Hepatocyte (in vitro differentiated cells): ENCODE results near the gene GRP. TPM values are rescaled to one million over a fixed set of nuclear protein-coding genes. Genes with fewer than 3 reads are reported as not detected.

Experiments
- DNase-seq: peaks from one replicate; pipeline ENCODE4 v3.0.0-alpha.2; 2016; ENCODE audit warnings: low spot score
- H2AFZ ChIP-seq: fragments of 200-600 bp; sonication (generic); 2 replicates; pipeline ENCODE4 v1.6.0; 2016; ENCODE audit warnings: antibody characterized with exemption, mild to moderate bottlenecking
- H3K27ac ChIP-seq: fragments of 200-600 bp; sonication (generic); 2 replicates; pipeline ENCODE4 v1.5.1; 2016; ENCODE audit warnings: mild to moderate bottlenecking
- H3K27me3 ChIP-seq: fragments of 200-600 bp; sonication (generic); 2 replicates; pipeline ENCODE4 v1.6.1; 2016
- H3K36me3 ChIP-seq: fragments of 200-600 bp; sonication (generic); replicated peaks from 2 replicates; pipeline ENCODE4 v1.5.1; 2016; ENCODE audit warnings: low read depth; ENCODE audit not compliant: insufficient read depth
- H3K4me1 ChIP-seq: fragments of 200-600 bp; sonication (generic); 2 replicates; pipeline ENCODE4 v1.5.1; 2016; ENCODE audit warnings: mild to moderate bottlenecking, moderate library complexity; ENCODE audit not compliant: insufficient read depth
- H3K4me2 ChIP-seq: fragments of 200-600 bp; sonication (generic); 2 replicates; pipeline ENCODE4 v1.6.0; 2016
- H3K4me3 ChIP-seq: fragments of 200-600 bp; sonication (generic); 2 replicates; pipeline ENCODE4 v1.5.1; 2016; ENCODE audit warnings: mild to moderate bottlenecking
- H3K79me2 ChIP-seq: fragments of 200-600 bp; sonication (generic); 2 replicates; pipeline ENCODE4 v1.6.0; 2017; ENCODE audit warnings: mild to moderate bottlenecking
- H3K9me2 ChIP-seq: fragments of 200-600 bp; sonication (generic); replicated peaks from 2 replicates; pipeline ENCODE4 v1.6.0; 2017; ENCODE audit warnings: mild to moderate bottlenecking; ENCODE audit not compliant: insufficient read depth
- H3K9me3 ChIP-seq: fragments of 200-600 bp; sonication (generic); 2 replicates; pipeline ENCODE4 v1.5.1; 2016; ENCODE audit warnings: low read depth, mild to moderate bottlenecking
- H4K20me1 ChIP-seq: fragments of 200-600 bp; sonication (generic); 2 replicates; pipeline ENCODE4 v1.6.0; 2016; ENCODE audit warnings: mild to moderate bottlenecking; ENCODE audit not compliant: insufficient read depth, poor library complexity, severe bottlenecking
- CTCF ChIP-seq: fragments of 200-600 bp; sonication (generic); IDR thresholded peaks from 2 replicates; pipeline ENCODE4 v1.5.1; 2016; ENCODE audit warnings: antibody characterized with exemption, mild to moderate bottlenecking; ENCODE audit not compliant: poor library complexity
- EZH2 ChIP-seq: fragments of 200-600 bp; sonication (generic); IDR thresholded peaks from 2 replicates; pipeline ENCODE4 v1.6.1; 2016; ENCODE audit warnings: antibody characterized with exemption, mild to moderate bottlenecking, borderline replicate concordance
- EZH2phosphoT487 ChIP-seq: fragments of 200-600 bp; sonication (generic); IDR thresholded peaks from one replicate; pipeline ENCODE4 v1.6.1; 2018; ENCODE audit warnings: antibody characterized with exemption, mild to moderate bottlenecking, low read depth, moderate library complexity; ENCODE audit not compliant: unreplicated experiment, severe bottlenecking
- WGBS: methylation state at CpG from one replicate; pipeline ENCODE4 v1.1.6; 2016; ENCODE audit warnings: low lambda C conversion rate; ENCODE audit errors: missing lambda C conversion rate; 5-methylcytosine and 5-hydroxymethylcytosine counted together
- polyA plus RNA-seq: library from polyadenylated mRNA; unstranded; fragments of >200 nt; fragmentation: Nextera tagmentation; extraction: Ambion mirVana; gene quantifications from 2 replicates; pipeline ENCODE4 v1.2.1, GENCODE V29; 2016
- total RNA-seq: library from RNA; depleted of rRNA; stranded (reverse); fragments of >200 nt; gene quantifications from 2 replicates; pipeline ENCODE4 v1.2.3, GENCODE V29; 2014

Gene GRP
- total and polyA plus RNA-seq, 2 experiments from 2014 or later = 0.71 to 2.6 TPM

GRCh38 chr18:59264121-59264571 is 44.2 kb downstream of the GRP start:
- Histone ChIP-seq H3K9me2 (no peaks in the 10 kb centered on the region), H3K36me3 (no peaks in the 10 kb centered on the region), H3K27ac (no peak overlapping the region), H2AFZ (no peak overlapping the region), H3K4me1 (peaks cover 8% of the 10 kb centered on the region), H3K27me3 (peaks cover 66% of the 10 kb centered on the region), H3K79me2 (no peaks in the 10 kb centered on the region), H3K4me2 (no peak overlapping the region), H4K20me1 (no peaks in the 10 kb centered on the region), H3K4me3 (no peak overlapping the region), H3K9me3 (no peaks in the 10 kb centered on the region)
- 15% methylated on average over 17 of the region's 17 CpGs for WGBS
- TF ChIP-seq CTCF (no peak), EZH2 (peak; percentile 10), EZH2phosphoT487 (peak; percentile 50)
- no peak for DNase-seq

GRCh38 chr18:59264651-59265245 is 44.8 kb downstream of the GRP start:
- H3K27me3 ChIP-seq = peaks cover 71% of the 10 kb centered on the region
- H3K36me3 ChIP-seq = no peaks in the 10 kb centered on the region
- no peaks in the 10 kb centered on the region for H3K9me2 ChIP-seq
- no peaks in the 10 kb centered on the region for H4K20me1 ChIP-seq
- no peak overlapping the region for H2AFZ ChIP-seq
- no peak overlapping the region for H3K4me3 ChIP-seq
- 8% methylated on average over 40 of the region's 41 CpGs for WGBS
- H3K9me3 ChIP-seq = no peaks in the 10 kb centered on the region
- TF ChIP-seq CTCF (no peak), EZH2 (no peak), EZH2phosphoT487 (no peak)
- peaks cover 8% of the 10 kb centered on the region for H3K4me1 ChIP-seq
- H3K4me2 ChIP-seq = peak overlapping the region; percentile 71
- no peaks in the 10 kb centered on the region for H3K79me2 ChIP-seq
- H3K27ac ChIP-seq = no peak overlapping the region
- no peak for DNase-seq

GRCh38 chr18:59265246-59265973 is 45.5 kb downstream of the GRP start:
- no peaks in the 10 kb centered on the region for H4K20me1 ChIP-seq
- no peak for DNase-seq
- peaks cover 8% of the 10 kb centered on the region for H3K4me1 ChIP-seq
- WGBS = 4% methylated on average over 30 of the region's 38 CpGs
- H3K9me3 ChIP-seq = no peaks in the 10 kb centered on the region
- H3K4me3 ChIP-seq = no peak overlapping the region
- peak overlapping the region; percentile 71 for H3K4me2 ChIP-seq
- no peaks in the 10 kb centered on the region for H3K79me2 ChIP-seq
- H3K9me2 ChIP-seq = no peaks in the 10 kb centered on the region
- no peaks in the 10 kb centered on the region for H3K36me3 ChIP-seq
- H2AFZ ChIP-seq = no peak overlapping the region
- TF ChIP-seq EZH2 = no peak
- peak; percentile 6 for TF ChIP-seq EZH2phosphoT487
- no peak for TF ChIP-seq CTCF
- peaks cover 77% of the 10 kb centered on the region for H3K27me3 ChIP-seq
- no peak overlapping the region for H3K27ac ChIP-seq
